Astrocyte (in vitro differentiated cells and primary cell): ENCODE results near the gene MPZL1. TPM values are rescaled to one million over a fixed set of nuclear protein-coding genes. Genes with fewer than 3 reads are reported as not detected.

ENCODE experiments used
- DNase-seq: peaks from one replicate; pipeline ENCODE4 v3.0.0-alpha.2; 2010; ENCODE audit warnings: low read depth
- FAIRE-seq: peaks from 2 replicates; lab custom pipeline; 2011; peaks lifted over from hg19 to GRCh38; lab: Jason Lieb, UNC
- H2AFZ ChIP-seq: 2 replicates; pipeline ENCODE4 v1.6.0; 2012; ENCODE audit warnings: low read depth, low read length, inconsistent platforms
- H3K27ac ChIP-seq: 2 replicates; pipeline ENCODE4 v1.5.1; 2011; ENCODE audit warnings: low read depth, low read length, inconsistent platforms
- H3K27me3 ChIP-seq: 2 replicates; pipeline ENCODE4 v1.6.0; 2011; ENCODE audit warnings: low read length, inconsistent platforms; ENCODE audit not compliant: insufficient read depth
- H3K36me3 ChIP-seq: 2 replicates; pipeline ENCODE4 v1.5.1; 2011; ENCODE audit warnings: low read length, inconsistent platforms; ENCODE audit not compliant: insufficient read depth
- H3K4me1 ChIP-seq: 2 replicates; pipeline ENCODE4 v1.5.1; 2011; ENCODE audit warnings: low read length, inconsistent platforms; ENCODE audit not compliant: insufficient read depth
- H3K4me2 ChIP-seq: 2 replicates; pipeline ENCODE4 v1.6.0; 2012; ENCODE audit warnings: low read length, inconsistent platforms
- H3K4me3 ChIP-seq: 2 replicates; pipeline ENCODE4 v1.5.1; 2011; ENCODE audit warnings: low read depth, mild to moderate bottlenecking, low read length, inconsistent platforms; ENCODE audit not compliant: insufficient read depth
- H3K79me2 ChIP-seq: 2 replicates; pipeline ENCODE4 v1.6.0; 2012; ENCODE audit warnings: mild to moderate bottlenecking, low read length, inconsistent platforms; ENCODE audit not compliant: insufficient read depth
- H3K9ac ChIP-seq: 2 replicates; pipeline ENCODE4 v1.6.0; 2012; ENCODE audit warnings: mild to moderate bottlenecking, low read length, inconsistent platforms
- H3K9me3 ChIP-seq: 2 replicates; pipeline ENCODE4 v1.5.1; 2012; ENCODE audit warnings: low read depth, mild to moderate bottlenecking, low read length, inconsistent platforms; ENCODE audit not compliant: insufficient read depth
- H4K20me1 ChIP-seq: 2 replicates; pipeline ENCODE4 v1.6.0; 2012; ENCODE audit warnings: low read length, inconsistent platforms; ENCODE audit not compliant: insufficient read depth
- H3K27ac Mint-ChIP-seq: one replicate; pipeline ENCODE4 v1.8.0; 2021; ENCODE audit warnings: mild to moderate bottlenecking, mixed read lengths; ENCODE audit not compliant: unreplicated experiment
- H3K27me3 Mint-ChIP-seq: one replicate; pipeline ENCODE4 v1.8.0; 2021; ENCODE audit warnings: low read depth, mixed read lengths; ENCODE audit not compliant: unreplicated experiment
- H3K36me3 Mint-ChIP-seq: one replicate; pipeline ENCODE4 v1.8.0; 2021; ENCODE audit warnings: low read depth, mixed read lengths; ENCODE audit not compliant: unreplicated experiment
- H3K4me1 Mint-ChIP-seq: one replicate; pipeline ENCODE4 v1.8.0; 2021; ENCODE audit warnings: low read depth, mixed read lengths; ENCODE audit not compliant: unreplicated experiment
- H3K4me3 Mint-ChIP-seq: one replicate; pipeline ENCODE4 v1.8.0; 2021; ENCODE audit warnings: mild to moderate bottlenecking, moderate library complexity, mixed read lengths; ENCODE audit not compliant: unreplicated experiment
- H3K9me3 Mint-ChIP-seq: one replicate; pipeline ENCODE4 v1.8.0; 2021; ENCODE audit warnings: mild to moderate bottlenecking, mixed read lengths; ENCODE audit not compliant: unreplicated experiment
- EZH2 ChIP-seq: IDR thresholded peaks from 2 replicates; pipeline ENCODE4 v1.6.1; 2012; ENCODE audit warnings: mild to moderate bottlenecking, low read length, inconsistent platforms; ENCODE audit not compliant: insufficient read depth
- total RNA-seq: library from RNA; stranded (reverse); gene quantifications from 2 replicates; pipeline ENCODE4 v1.2.1, GENCODE V29; 2021
- TF ChIP-seq, protein P1 (sequence below): IDR thresholded peaks from 2 replicates; pipeline ENCODE4 v1.5.1; 2011; ENCODE audit warnings: low read depth, mild to moderate bottlenecking, inconsistent platforms, low read length, moderate library complexity; ENCODE audit not compliant: insufficient read depth

MPZL1 gene
- total RNA-seq, 1 donor from 2014 or later: 240 TPM

DNA sequence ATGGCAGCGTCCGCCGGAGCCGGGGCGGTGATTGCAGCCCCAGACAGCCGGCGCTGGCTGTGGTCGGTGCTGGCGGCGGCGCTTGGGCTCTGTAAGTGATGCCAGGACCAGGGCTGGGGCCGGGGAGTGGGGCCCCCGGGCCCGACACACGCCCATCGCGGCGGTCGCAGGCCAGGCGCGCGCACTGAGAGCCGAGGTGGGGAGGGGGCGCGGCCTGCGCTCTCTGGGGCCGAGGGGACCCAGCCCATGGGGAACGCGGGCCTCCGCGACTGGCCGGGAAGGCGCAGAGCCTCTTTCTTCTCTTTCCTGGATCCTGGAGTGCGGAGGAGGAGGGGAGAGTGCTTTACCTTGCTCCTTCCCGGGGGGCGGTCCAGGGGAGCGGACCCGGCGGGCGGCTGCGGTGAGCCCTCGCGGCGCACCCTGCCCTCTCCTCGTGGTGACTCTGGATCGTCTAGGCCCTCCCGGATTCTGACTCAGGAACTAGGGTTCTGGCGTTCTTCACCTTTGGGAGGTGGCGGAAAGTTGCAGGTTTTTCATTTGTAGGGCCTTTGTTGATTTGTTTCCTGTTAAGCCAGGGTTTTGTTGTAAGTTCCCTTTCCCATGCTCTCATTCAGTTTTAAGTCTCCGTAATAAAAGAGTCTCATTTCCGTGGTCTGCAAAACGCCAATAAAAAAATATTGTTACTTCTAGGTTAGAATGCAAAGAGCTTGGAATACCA lies 529 bp downstream of the MPZL1 start:
- H3K36me3 Mint-ChIP-seq: no peaks in the 10 kb centered on the region
- H3K27me3 Mint-ChIP-seq: no peaks in the 10 kb centered on the region
- Histone ChIP-seq H3K4me3 (peak overlapping the region; percentile 76), H4K20me1 (peaks cover 41% of the 10 kb centered on the region), H3K79me2 (peaks cover 50% of the 10 kb centered on the region), H3K4me2 (peak overlapping the region; percentile 84), H3K27ac (peak overlapping the region; percentile 55), H3K36me3 (no peaks in the 10 kb centered on the region), H3K4me1 (peaks cover 21% of the 10 kb centered on the region), H3K9me3 (no peaks in the 10 kb centered on the region), H2AFZ (peak overlapping the region; percentile 90), H3K9ac (peak overlapping the region; percentile 81), H3K27me3 (no peaks in the 10 kb centered on the region)
- TF ChIP-seq, protein P1, sequence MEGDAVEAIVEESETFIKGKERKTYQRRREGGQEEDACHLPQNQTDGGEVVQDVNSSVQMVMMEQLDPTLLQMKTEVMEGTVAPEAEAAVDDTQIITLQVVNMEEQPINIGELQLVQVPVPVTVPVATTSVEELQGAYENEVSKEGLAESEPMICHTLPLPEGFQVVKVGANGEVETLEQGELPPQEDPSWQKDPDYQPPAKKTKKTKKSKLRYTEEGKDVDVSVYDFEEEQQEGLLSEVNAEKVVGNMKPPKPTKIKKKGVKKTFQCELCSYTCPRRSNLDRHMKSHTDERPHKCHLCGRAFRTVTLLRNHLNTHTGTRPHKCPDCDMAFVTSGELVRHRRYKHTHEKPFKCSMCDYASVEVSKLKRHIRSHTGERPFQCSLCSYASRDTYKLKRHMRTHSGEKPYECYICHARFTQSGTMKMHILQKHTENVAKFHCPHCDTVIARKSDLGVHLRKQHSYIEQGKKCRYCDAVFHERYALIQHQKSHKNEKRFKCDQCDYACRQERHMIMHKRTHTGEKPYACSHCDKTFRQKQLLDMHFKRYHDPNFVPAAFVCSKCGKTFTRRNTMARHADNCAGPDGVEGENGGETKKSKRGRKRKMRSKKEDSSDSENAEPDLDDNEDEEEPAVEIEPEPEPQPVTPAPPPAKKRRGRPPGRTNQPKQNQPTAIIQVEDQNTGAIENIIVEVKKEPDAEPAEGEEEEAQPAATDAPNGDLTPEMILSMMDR: no peak
- no peaks in the 10 kb centered on the region for H3K9me3 Mint-ChIP-seq
- peaks cover 37% of the 10 kb centered on the region for H3K4me1 Mint-ChIP-seq
- H3K27ac Mint-ChIP-seq: no peak overlapping the region
- DNase-seq (no peak), FAIRE-seq (no peak)
- peak overlapping the region; percentile 93 for H3K4me3 Mint-ChIP-seq

DNA sequence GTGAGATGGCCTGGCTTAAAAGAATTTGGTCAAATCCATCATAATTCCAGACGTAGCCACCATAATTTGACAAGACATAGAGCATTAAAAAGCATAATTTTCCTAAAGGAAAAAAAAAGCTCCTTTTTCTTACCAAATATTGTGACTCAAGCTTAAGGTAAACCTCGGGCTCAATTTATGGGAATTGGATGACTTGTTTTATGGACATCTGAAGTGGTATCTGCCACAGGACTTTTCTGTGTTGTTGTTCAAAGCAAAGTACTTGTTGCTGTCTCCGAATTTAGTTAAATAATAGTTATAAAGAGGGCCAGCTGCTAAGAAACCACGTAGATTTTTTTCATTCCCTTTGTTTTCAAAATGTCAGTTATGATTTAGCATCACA lies 1.1 kb downstream of the MPZL1 start:
- Histone ChIP-seq H3K9ac (peak overlapping the region; percentile 81), H3K36me3 (no peaks in the 10 kb centered on the region), H3K4me1 (peaks cover 21% of the 10 kb centered on the region), H2AFZ (no peak overlapping the region), H3K27me3 (no peaks in the 10 kb centered on the region), H3K9me3 (no peaks in the 10 kb centered on the region), H3K27ac (peak overlapping the region; percentile 55), H4K20me1 (peaks cover 47% of the 10 kb centered on the region), H3K4me3 (peak overlapping the region; percentile 76), H3K79me2 (peaks cover 55% of the 10 kb centered on the region), H3K4me2 (peak overlapping the region; percentile 84)
- DNase-seq: no peak
- Mint-ChIP-seq H3K27ac (peak overlapping the region; percentile 67), H3K4me3 (peak overlapping the region; percentile 93), H3K9me3 (no peaks in the 10 kb centered on the region), H3K4me1 (peaks cover 37% of the 10 kb centered on the region), H3K36me3 (no peaks in the 10 kb centered on the region), H3K27me3 (no peaks in the 10 kb centered on the region)
- FAIRE-seq: no peak
- no peak for TF ChIP-seq EZH2
- TF ChIP-seq, protein P1: no peak

DNA sequence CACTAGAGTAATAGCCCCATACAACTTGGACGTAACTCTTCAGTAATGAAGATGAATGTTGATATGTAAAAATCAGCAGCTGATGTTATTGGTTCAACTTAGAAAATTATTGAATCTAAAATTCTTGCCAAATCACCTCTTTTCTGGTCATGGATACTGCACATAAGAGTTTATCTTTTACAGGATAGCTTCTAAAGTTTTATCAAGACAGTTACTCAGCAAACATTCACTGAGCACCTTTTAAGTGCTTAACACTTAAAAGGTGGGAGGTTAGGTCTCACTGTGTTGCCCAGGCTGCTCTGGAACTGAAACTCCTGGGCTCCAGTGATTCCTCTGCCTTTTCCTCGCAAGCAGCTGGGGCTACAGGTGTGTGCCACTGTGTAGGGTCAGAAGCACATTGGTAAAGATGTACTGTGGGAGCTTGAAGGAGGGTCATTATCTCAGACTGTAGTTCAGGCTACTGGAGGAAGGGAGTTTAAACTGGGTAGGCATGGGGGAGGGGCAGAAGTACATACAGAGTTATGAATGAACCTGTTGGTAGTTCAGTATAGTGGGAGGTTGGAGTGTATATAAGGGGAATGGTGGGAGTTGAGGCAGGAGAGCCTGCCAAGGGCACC lies 2.0 kb downstream of the MPZL1 start:
- Histone ChIP-seq H3K9me3 (no peaks in the 10 kb centered on the region), H3K36me3 (no peaks in the 10 kb centered on the region), H3K9ac (peak overlapping the region; percentile 81), H3K4me1 (peaks cover 21% of the 10 kb centered on the region), H3K4me3 (peak overlapping the region; percentile 76), H3K27me3 (no peaks in the 10 kb centered on the region), H4K20me1 (peaks cover 53% of the 10 kb centered on the region), H3K27ac (no peak overlapping the region), H2AFZ (no peak overlapping the region), H3K4me2 (peak overlapping the region; percentile 84), H3K79me2 (peaks cover 64% of the 10 kb centered on the region)
- Mint-ChIP-seq H3K36me3 (no peaks in the 10 kb centered on the region), H3K27me3 (no peaks in the 10 kb centered on the region), H3K4me1 (peaks cover 40% of the 10 kb centered on the region), H3K4me3 (peak overlapping the region; percentile 93), H3K9me3 (no peaks in the 10 kb centered on the region), H3K27ac (peak overlapping the region; percentile 44)
- DNase-seq (no peak), FAIRE-seq (no peak)
- TF ChIP-seq EZH2: no peak
- TF ChIP-seq, protein P1: no peak
